HS-5 (cell line): ENCODE results near the gene ERV3-1.
"Not testable (repeated sequence)": the region's sequence is repeated elsewhere in the genome, so short reads cannot be mapped to it uniquely, and the experiment has no call there.

Experiments
- DNase-seq: peaks from one replicate; pipeline ENCODE4 v3.0.0-alpha.2; 2012; ENCODE audit warnings: low read depth

Gene ERV3-1

GRCh38 chr7:65006094-65006992, at the start of gene ERV3-1:
Gene ERV3-1, minus strand, starts transcription at chr7:65006687. Its CDS starts 13,661 bp downstream, at chr7:64993026.
- peak; percentile 79 for DNase-seq

- not testable (repeated sequence) for DNase-seq
Measured at GRCh38 chr7:65055786-65056185, 49.3 kb upstream of the ERV3-1 start.

GRCh38 chr7:65054466-65054994, 48.0 kb upstream of the ERV3-1 start:
- DNase-seq: not testable (repeated sequence)

- not testable (repeated sequence) for DNase-seq
Measured at GRCh38 chr7:65051654-65052053, 45.2 kb upstream of the ERV3-1 start.

- not testable (repeated sequence) for DNase-seq
Measured at GRCh38 chr7:65051139-65051538, 44.7 kb upstream of the ERV3-1 start.

GRCh38 chr7:65046329-65046728, 39.8 kb upstream of the ERV3-1 start:
- DNase-seq: not testable (repeated sequence)

- DNase-seq: not testable (repeated sequence)
Measured at GRCh38 chr7:65045589-65045988, 39.1 kb upstream of the ERV3-1 start.

GRCh38 chr7:65038767-65039166, 32.3 kb upstream of the ERV3-1 start:
- DNase-seq: peak; percentile 1

GRCh38 chr7:65037740-65038688, 31.5 kb upstream of the ERV3-1 start:
- peak; percentile 47 for DNase-seq

- not testable (repeated sequence) for DNase-seq
Measured at GRCh38 chr7:65036526-65036925, 30.0 kb upstream of the ERV3-1 start.

GRCh38 chr7:65035469-65035868, 29.0 kb upstream of the ERV3-1 start:
- DNase-seq: not testable (repeated sequence)

GRCh38 chr7:65034120-65034782, 27.8 kb upstream of the ERV3-1 start:
- peak; percentile 25 for DNase-seq

GRCh38 chr7:65033391-65033790, 26.9 kb upstream of the ERV3-1 start:
- not testable (repeated sequence) for DNase-seq

GRCh38 chr7:65025023-65025422, 18.5 kb upstream of the ERV3-1 start:
- DNase-seq: not testable (repeated sequence)

- not testable (repeated sequence) for DNase-seq
Measured at GRCh38 chr7:65020978-65021377, 14.5 kb upstream of the ERV3-1 start.

- DNase-seq: not testable (repeated sequence)
Measured at GRCh38 chr7:65009881-65010280, 3.4 kb upstream of the ERV3-1 start.

- not testable (repeated sequence) for DNase-seq
Measured at GRCh38 chr7:65009394-65009793, 2.9 kb upstream of the ERV3-1 start.

- DNase-seq: not testable (repeated sequence)
Measured at GRCh38 chr7:65007036-65007435, 549 bp upstream of the ERV3-1 start.

GRCh38 chr7:65004575-65004974, 1.9 kb downstream of the ERV3-1 start:
- DNase-seq: no peak

GRCh38 chr7:65002972-65003585, 3.4 kb downstream of the ERV3-1 start:
- DNase-seq: no peak

GRCh38 chr7:65001291-65001814, 5.1 kb downstream of the ERV3-1 start:
- DNase-seq: no peak
